HG03045 (cell line): ENCODE data around the gene FAM200A.
"Not testable (repeated sequence)": the region's sequence is repeated elsewhere in the genome, so short reads cannot be mapped to it uniquely, and the experiment has no call there.

Source experiments
- ATAC-seq: cut with Tn5 transposase; IDR thresholded peaks from one replicate; pipeline ENCODE4 v1.9.1; 2021; ENCODE audit warnings: mild to moderate bottlenecking, moderate library complexity; ENCODE audit not compliant: unreplicated experiment

FAM200A gene

GRCh38 chr7:99504603-99505323, 47.2 kb downstream of the FAM200A start, which contains the start of gene ZKSCAN5:
ZKSCAN5 (plus strand) TSS chr7:99504662; CDS start chr7:99506045, 1,383 bp downstream.
- peak; percentile 74 for ATAC-seq

GRCh38 chr7:99504281-99504602, 47.7 kb downstream of the FAM200A start:
- ATAC-seq = peak; percentile 79

GRCh38 chr7:99501236-99501635, 50.7 kb downstream of the FAM200A start:
- ATAC-seq = not testable (repeated sequence)

GRCh38 chr7:99500637-99501009, 51.3 kb downstream of the FAM200A start:
- no peak for ATAC-seq

- ATAC-seq = peak; percentile 45
Measured at GRCh38 chr7:99499721-99500636, 51.9 kb downstream of the FAM200A start, which contains the start of gene ZNF394. ZNF394 (minus strand) TSS chr7:99500281; CDS start chr7:99500093, 188 bp downstream.

- ATAC-seq = peak; percentile 6
Measured at GRCh38 chr7:99499371-99499720, 52.6 kb downstream of the FAM200A start.

GRCh38 chr7:99498546-99498944, 53.4 kb downstream of the FAM200A start:
- no peak for ATAC-seq

- ATAC-seq = no peak
Measured at GRCh38 chr7:99497766-99498545, 54.0 kb downstream of the FAM200A start.
